IMR-90 (cell line): Measurements from ENCODE around the gene LEPR. TPM values are rescaled to one million over a fixed set of nuclear protein-coding genes. Genes with fewer than 3 reads are reported as not detected.

Source experiments
- ATAC-seq: fragments of 200-7000 bp; cut with Tn5 transposase; 2 replicates; pipeline ENCODE4 v1.9.1; 2020; ENCODE audit warnings: low read depth, mild to moderate bottlenecking, moderate library complexity
- BruUV-seq: library from RNA; stranded (reverse); fragments of 400-500 nt; replicated peaks from 2 replicates; lab custom pipeline; 2021; lab: Mats Ljungman, UMichigan
- CTCF ChIA-PET: fragments of 300-600 bp; formaldehyde crosslinking; extraction: SDS; loops from one replicate; lab custom pipeline; 2021; ENCODE audit warnings: antibody characterized with exemption; lab: Yijun Ruan, JAX
- POLR2A ChIA-PET: fragments of 300-600 bp; sonication (Branson Sonifier 250); formaldehyde crosslinking; loops from one replicate; lab custom pipeline; 2022; ENCODE audit warnings: antibody characterized with exemption; ENCODE audit not compliant: unreplicated experiment; lab: Charles Lee
- DNase-seq: peaks from one replicate; pipeline ENCODE4 v3.0.0; 2013
- H2AFZ ChIP-seq: replicated peaks from 2 replicates; pipeline ENCODE3; 2013; ENCODE audit warnings: low read length, mild to moderate bottlenecking; ENCODE audit not compliant: poor library complexity
- H2AK5ac ChIP-seq: 2 replicates; pipeline ENCODE4 v1.6.1; 2013; ENCODE audit warnings: low read depth, low read length, inconsistent platforms
- H2AK9ac ChIP-seq: replicated peaks from 2 replicates; pipeline ENCODE3; 2013; ENCODE audit warnings: mild to moderate bottlenecking, low read depth, low read length, moderate library complexity; ENCODE audit not compliant: poor library complexity
- H2BK120ac ChIP-seq: 2 replicates; pipeline ENCODE4 v1.6.1; 2013; ENCODE audit warnings: low read depth, low read length, inconsistent platforms
- H2BK15ac ChIP-seq: 3 replicates; pipeline ENCODE4 v1.6.1; 2013; ENCODE audit warnings: low read depth, low read length, inconsistent platforms
- H2BK20ac ChIP-seq: 2 replicates; pipeline ENCODE4 v1.6.1; 2013; ENCODE audit warnings: low read depth, mild to moderate bottlenecking, inconsistent platforms, low read length, moderate library complexity
- H2BK5ac ChIP-seq: 2 replicates; pipeline ENCODE4 v1.6.1; 2013; ENCODE audit warnings: mild to moderate bottlenecking, low read depth, low read length, inconsistent platforms; ENCODE audit not compliant: poor library complexity, severe bottlenecking
- H3K14ac ChIP-seq: replicated peaks from 2 replicates; pipeline ENCODE4 v1.6.1; 2013; ENCODE audit warnings: low read depth, low read length, inconsistent platforms
- H3K18ac ChIP-seq: 2 replicates; pipeline ENCODE4 v1.6.1; 2013; ENCODE audit warnings: low read depth, low read length, control low read depth
- H3K23ac ChIP-seq: 2 replicates; pipeline ENCODE4 v1.6.1; 2013; ENCODE audit warnings: low read depth, low read length, inconsistent platforms
- H3K27ac ChIP-seq: 2 replicates; pipeline ENCODE4 v1.5.1; 2013; ENCODE audit warnings: mild to moderate bottlenecking, control low read depth, low read length; ENCODE audit not compliant: insufficient read depth
- H3K27me3 ChIP-seq: 2 replicates; pipeline ENCODE4 v1.6.1; 2013; ENCODE audit warnings: low read length; ENCODE audit not compliant: control insufficient read depth, insufficient read depth
- H3K36me3 ChIP-seq: 2 replicates; pipeline ENCODE4 v1.6.1; 2013; ENCODE audit warnings: low read length, mixed read lengths; ENCODE audit not compliant: control insufficient read depth, insufficient read depth
- H3K4ac ChIP-seq: 2 replicates; pipeline ENCODE4 v1.6.1; 2013; ENCODE audit warnings: low read depth, low read length, inconsistent platforms
- H3K4me1 ChIP-seq: 2 replicates; pipeline ENCODE4 v1.6.1; 2013; ENCODE audit warnings: low read length, mixed read lengths; ENCODE audit not compliant: control insufficient read depth, insufficient read depth
- H3K4me2 ChIP-seq: 2 replicates; pipeline ENCODE4 v1.6.1; 2013; ENCODE audit warnings: low read depth, mild to moderate bottlenecking, control low read depth, low read length, moderate library complexity
- H3K4me3 ChIP-seq: 2 replicates; pipeline ENCODE4 v1.5.1; 2013; ENCODE audit warnings: low read depth, mild to moderate bottlenecking, control low read depth, low read length, moderate library complexity; ENCODE audit not compliant: insufficient read depth
- H3K56ac ChIP-seq: 2 replicates; pipeline ENCODE4 v1.6.1; 2013; ENCODE audit warnings: low read length, inconsistent platforms; ENCODE audit not compliant: insufficient read depth; ENCODE audit errors: extremely low read depth
- H3K79me1 ChIP-seq, 2 experiments: 2 replicates each; pipeline ENCODE4 v1.6.1; 2013; ENCODE audit warnings: low read length in 2 of 2, inconsistent platforms in 1 of 2, low read depth in 1 of 2
- H3K9ac ChIP-seq: 2 replicates; pipeline ENCODE4 v1.6.1; 2013; ENCODE audit warnings: low read depth, low read length, control low read depth
- H3K9me1 ChIP-seq: 2 replicates; pipeline ENCODE4 v1.6.1; 2013; ENCODE audit warnings: low read length, inconsistent platforms; ENCODE audit not compliant: insufficient read depth
- H3K9me3 ChIP-seq: 2 replicates; pipeline ENCODE4 v1.6.1; 2013; ENCODE audit warnings: low read length; ENCODE audit not compliant: control insufficient read depth, insufficient read depth
- H4K20me1 ChIP-seq: 2 replicates; pipeline ENCODE4 v1.6.1; 2013; ENCODE audit warnings: low read length, inconsistent platforms; ENCODE audit not compliant: insufficient read depth
- H4K5ac ChIP-seq: 2 replicates; pipeline ENCODE4 v1.6.1; 2013; ENCODE audit warnings: mild to moderate bottlenecking, low read depth, low read length, control low read depth
- H4K8ac ChIP-seq, 2 experiments: 2 replicates each; pipeline ENCODE4 v1.6.1; 2013; ENCODE audit warnings: low read depth in 2 of 2, low read length in 2 of 2, control low read depth in 1 of 2, inconsistent platforms in 1 of 2
- H4K91ac ChIP-seq: 2 replicates; pipeline ENCODE4 v1.6.1; 2013; ENCODE audit warnings: low read depth, low read length, inconsistent platforms; ENCODE audit not compliant: insufficient read depth
- FOS ChIP-seq: fragments of 150-350 bp; IDR thresholded peaks from 2 replicates; pipeline ENCODE4 v1.6.1; 2016; ENCODE audit warnings: low read depth, low read length
- RAD21 ChIP-seq: IDR thresholded peaks from 2 replicates; pipeline ENCODE4 v1.6.1; 2012; ENCODE audit warnings: low read length, improper control_type of control experiment
- RFX5 ChIP-seq: IDR thresholded peaks from 2 replicates; pipeline ENCODE4 v1.8.0; 2012; ENCODE audit warnings: low read depth, mild to moderate bottlenecking, low read length, moderate library complexity
- USF2 ChIP-seq: fragments of 150-350 bp; IDR thresholded peaks from 2 replicates; pipeline ENCODE4 v1.6.1; 2017; ENCODE audit warnings: mild to moderate bottlenecking, antibody characterized with exemption, low read length, low read depth
- WGBS, 2 experiments: methylation state at CpG; one replicate each; pipeline versions ENCODE4 v1.1.5 to v1.1.7; 2013; ENCODE audit warnings: missing lambda C conversion rate in 2 of 2; ENCODE audit not compliant: insufficient read length in 1 of 2; ENCODE audit errors: extremely low coverage in 2 of 2; 5-methylcytosine and 5-hydroxymethylcytosine counted together
- dilution Hi-C: fragments of 300-500 bp; cut with HindIII; formaldehyde crosslinking; loops from one replicate; pipeline ENCODE4 v1.14.3; 2018; ENCODE audit warnings: low sequenced_read_pairs; ENCODE audit not compliant: unreplicated experiment
- in situ Hi-C: fragments of 300-500 bp; cut with MboI; formaldehyde crosslinking; loops from 3 replicates; pipeline ENCODE4 v1.14.3; 2019; ENCODE audit warnings: low sequenced_read_pairs, inconsistent platforms, mixed read lengths
- intact Hi-C: fragments of 100-400 bp; cut with micrococcal nuclease; formaldehyde crosslinking; loops from 2 replicates; pipeline ENCODE4 v1.10.0; 2022
- polyA plus RNA-seq, 3 experiments: library from polyadenylated mRNA; depleted of rRNA; stranded (reverse); fragments of >200 nt; gene quantifications; 2 replicates each; pipeline ENCODE4 v1.2.3, GENCODE V29; 2012; ENCODE audit warnings: low replicate concordance in 1 of 3
- total RNA-seq: library from RNA; depleted of rRNA; stranded (reverse); fragments of >200 nt; gene quantifications from 2 replicates; pipeline ENCODE4 v1.2.3, GENCODE V29; 2012

The LEPR gene
- total and polyA plus RNA-seq, 2 of the 4 experiments (the other 2 are of a cell fraction) = 2.1 to 8.8 TPM

DNA sequence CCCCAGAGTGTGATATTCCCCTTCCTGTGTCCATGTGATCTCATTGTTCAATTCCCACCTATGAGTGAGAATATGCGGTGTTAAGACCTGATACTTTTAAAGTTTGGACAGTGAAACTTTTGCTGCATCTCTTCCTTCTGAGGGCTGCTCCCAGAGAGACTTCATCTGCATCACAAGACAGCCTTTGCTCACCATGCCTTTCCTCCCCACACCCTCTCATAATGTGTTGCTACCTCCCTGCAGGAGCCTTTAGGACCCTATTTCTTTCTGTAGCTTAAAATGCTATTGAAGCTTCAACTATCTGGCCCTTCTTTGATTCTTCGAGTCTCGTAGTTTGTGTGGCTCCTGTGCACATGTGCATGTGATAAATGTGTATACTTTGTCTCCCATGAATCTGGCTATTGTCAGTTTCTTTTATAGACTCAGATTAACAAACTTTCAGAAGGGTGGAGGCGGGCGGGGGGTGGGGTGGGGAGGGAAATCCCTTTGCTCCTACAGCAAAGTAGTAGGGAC lies 23.7 kb downstream of the LEPR start:
- Histone ChIP-seq H2AK5ac (no peak overlapping the region), H3K23ac (no peak overlapping the region), H2BK20ac (no peak overlapping the region), H2BK15ac (no peak overlapping the region), H3K27me3 (no peaks in the 10 kb centered on the region), H3K4ac (no peak overlapping the region), H2AFZ (no peak overlapping the region), H3K9ac (no peak overlapping the region), H2AK9ac (no peak overlapping the region), H3K79me1 (no peaks in the 10 kb centered on the region), H3K18ac (no peak overlapping the region), H3K36me3 (no peaks in the 10 kb centered on the region), H4K91ac (no peak overlapping the region), H3K27ac (no peak overlapping the region), H3K56ac (no peak overlapping the region), H4K8ac (no peak overlapping the region), H4K5ac (no peak overlapping the region), H4K20me1 (no peaks in the 10 kb centered on the region), H3K4me3 (no peak overlapping the region), H3K4me1 (peaks cover 8% of the 10 kb centered on the region), H3K9me1 (0 out of 2 replicates have a peak, but pooled peaks cover 3% of the 10 kb centered on the region), H3K4me2 (no peak overlapping the region), H3K9me3 (no peaks in the 10 kb centered on the region), H3K14ac (no peak overlapping the region), H2BK120ac (no peak overlapping the region), H2BK5ac (no peak overlapping the region)
- DNase-seq (no peak), ATAC-seq (no peak)
- in situ Hi-C loops = no loop called here
- dilution Hi-C loops = no loop called here
- CTCF ChIA-PET = no interaction called here
- TF ChIP-seq USF2 (no peak), RAD21 (no peak), RFX5 (no peak), FOS (no peak)
- POLR2A ChIA-PET = no interaction called here
- intact Hi-C loops = no loop called here
- no TSS peak for BruUV-seq
- WGBS, 2 experiments = no CpG with 5 or more reads among the region's 5 CpGs
